HepG2 (cell line): Measurements from ENCODE around the gene ZC3H7B.

Source experiments
- CREBL2 ChIP-seq: sonication (generic); formaldehyde crosslinking; IDR thresholded peaks from 2 replicates; pipeline ENCODE4 v1.8.1; 2023; ENCODE audit warnings: missing genetic modification reagents, mild to moderate bottlenecking, borderline replicate concordance
- CTCF ChIP-seq: sonication (generic); formaldehyde crosslinking; IDR thresholded peaks from 2 replicates; pipeline ENCODE4 v1.5.0; 2020; ENCODE audit warnings: mild to moderate bottlenecking, missing genetic modification reagents, moderate library complexity
- GATAD2A ChIP-seq: IDR thresholded peaks from 2 replicates; pipeline ENCODE4 v1.6.1; 2016
- MAFK ChIP-seq, 2 experiments: IDR thresholded peaks in 1 of 2; conservative IDR thresholded peaks in 1 of 2; 2 replicates each; pipeline ENCODE4 v1.6.1; 2011; ENCODE audit warnings: improper control_type of control experiment in 2 of 2, low read length in 2 of 2
- MTF2 ChIP-seq: sonication (generic); formaldehyde crosslinking; IDR thresholded peaks from 2 replicates; pipeline ENCODE4 v1.5.0; 2020; ENCODE audit warnings: missing genetic modification reagents, borderline replicate concordance
- RAD21 ChIP-seq: fragments of 450-650 bp; formaldehyde crosslinking; IDR thresholded peaks from 2 replicates; pipeline ENCODE4 v1.5.0; 2020; ENCODE audit warnings: mild to moderate bottlenecking
- SP1 ChIP-seq, 2 experiments: fragments of 450-650 bp in 1 of 2; sonication (generic) in 1 of 2; formaldehyde crosslinking in 1 of 2; IDR thresholded peaks; 2 replicates each; pipeline versions ENCODE4 v1.4.0 to v1.6.1; 2016 to 2020; ENCODE audit warnings: missing genetic modification reagents in 1 of 2
- STAT5B ChIP-seq: sonication (generic); formaldehyde crosslinking; IDR thresholded peaks from 2 replicates; pipeline ENCODE4 v1.4.0; 2020; ENCODE audit warnings: missing genetic modification reagents
- TCF7L2 ChIP-seq: IDR thresholded peaks from 2 replicates; pipeline ENCODE4 v1.6.1; 2011; ENCODE audit warnings: mild to moderate bottlenecking, low read depth, low read length, moderate library complexity
- TOE1 ChIP-seq: sonication (generic); formaldehyde crosslinking; IDR thresholded peaks from 2 replicates; pipeline ENCODE4 v1.4.0; 2020; ENCODE audit warnings: mild to moderate bottlenecking, missing genetic modification reagents
- ZKSCAN1 ChIP-seq: fragments of 150-350 bp; IDR thresholded peaks from 2 replicates; pipeline ENCODE4 v1.6.1; 2014; ENCODE audit warnings: low read length
- ZNF329 ChIP-seq: sonication (generic); formaldehyde crosslinking; IDR thresholded peaks from 2 replicates; pipeline ENCODE4 v1.9.0; 2021; ENCODE audit warnings: low read depth, mild to moderate bottlenecking, missing genetic modification reagents
- ZNF781 ChIP-seq: sonication (generic); formaldehyde crosslinking; IDR thresholded peaks from 2 replicates; pipeline ENCODE4 v1.5.1; 2020; ENCODE audit warnings: borderline replicate concordance, mild to moderate bottlenecking, missing genetic modification reagents; ENCODE audit errors: not compliant biosample characterization

GRCh38 chr22:41362615-41363014, 61.3 kb downstream of the ZC3H7B start:
- TF ChIP-seq CTCF (CRISPR knock-in tag), result no peak
- TF ChIP-seq TOE1 (CRISPR knock-in tag), result no peak
- TF ChIP-seq ZNF781 (CRISPR knock-in tag), result no peak
- TF ChIP-seq CREBL2 (CRISPR knock-in tag), result no peak
- no peak for TF ChIP-seq ZNF329 (CRISPR knock-in tag)
- no peak for TF ChIP-seq MAFK (conservative IDR thresholded peaks at IDR 0.05 in 1 of 2, IDR thresholded peaks at IDR 0.05 in 1 of 2; ENCODE audit: low read length in 2 of 2)
- no peak for TF ChIP-seq STAT5B (CRISPR knock-in tag)
- no peak for TF ChIP-seq MTF2
- TF ChIP-seq ZKSCAN1, result no peak
- no peak for TF ChIP-seq RAD21 (CRISPR knock-in tag)
- TF ChIP-seq TCF7L2, result no peak
- TF ChIP-seq GATAD2A (CRISPR knock-in tag), result no peak
- TF ChIP-seq SP1 (IDR thresholded peaks at IDR 0.05), result no peak
- no peak for TF ChIP-seq SP1 (CRISPR knock-in tag; IDR thresholded peaks at IDR 0.05)
